T-helper 1 cell treated with Interleukin-12 subunit alpha and Interleukin-12 subunit beta and Interleukin-4 antibody, amounts not matched to agents 30 μg/mL and 1 μg/mL, for 36 hours (primary cell): Measurements from ENCODE around the gene SET.
A peak's percentile ranks its signal among the peaks of the same experiment; 100 is the strongest.
"Not testable (repeated sequence)": the region's sequence is repeated elsewhere in the genome, so short reads cannot be mapped to it uniquely, and the experiment has no call there.

ENCODE experiments used
- H3K27ac Mint-ChIP-seq: one replicate; pipeline ENCODE4 v1.8.0; 2021; ENCODE audit warnings: mild to moderate bottlenecking, mixed read lengths
- H3K27me3 Mint-ChIP-seq: one replicate; pipeline ENCODE4 v1.8.0; 2021; ENCODE audit warnings: low read depth, mixed read lengths
- H3K36me3 Mint-ChIP-seq: one replicate; pipeline ENCODE4 v1.8.0; 2021; ENCODE audit warnings: low read depth, mixed read lengths
- H3K4me1 Mint-ChIP-seq: one replicate; pipeline ENCODE4 v1.8.0; 2021; ENCODE audit warnings: low read depth, mixed read lengths
- H3K4me3 Mint-ChIP-seq: one replicate; pipeline ENCODE4 v1.8.0; 2021; ENCODE audit warnings: mild to moderate bottlenecking, moderate library complexity, mixed read lengths
- H3K9me3 Mint-ChIP-seq: one replicate; pipeline ENCODE4 v1.8.0; 2021; ENCODE audit warnings: mixed read lengths

The SET gene

DNA sequence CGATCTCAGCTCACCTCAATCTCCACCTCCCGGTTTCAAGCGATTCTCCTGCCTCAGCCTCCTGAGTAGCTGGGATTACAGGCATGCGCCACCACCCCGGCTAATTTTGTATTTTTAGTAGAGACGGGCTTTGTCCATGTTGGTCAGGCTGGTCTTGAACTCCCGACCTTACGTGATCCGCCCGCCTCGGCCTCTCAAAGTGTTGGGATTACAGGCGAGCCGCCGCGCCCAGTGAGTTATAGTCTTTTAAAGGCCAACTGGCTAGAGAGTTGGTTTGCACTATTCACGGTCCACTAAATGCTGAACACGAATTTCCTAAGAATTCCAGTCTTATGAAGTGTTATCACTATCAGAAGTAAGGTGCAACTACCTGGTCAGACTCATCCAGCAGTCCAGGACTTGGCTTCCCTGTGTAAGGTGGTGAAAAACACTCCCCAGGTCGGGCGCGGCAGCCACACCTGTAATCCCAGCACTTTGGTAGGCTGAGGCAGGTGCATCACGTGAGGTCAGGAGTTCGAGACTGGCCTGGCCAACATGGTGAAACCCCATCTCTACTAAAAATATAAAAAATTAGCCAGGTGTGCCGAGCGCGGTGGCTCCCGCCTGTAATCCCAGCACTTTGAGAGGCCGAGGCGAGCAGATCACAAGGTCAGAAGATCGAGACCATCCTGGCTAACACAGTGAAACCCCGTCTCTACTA, 10.2 kb downstream of the SET start:
- peaks cover 19% of the 10 kb centered on the region for H3K36me3 Mint-ChIP-seq
- not testable (repeated sequence) for H3K4me1 Mint-ChIP-seq, H3K9me3 Mint-ChIP-seq, H3K27me3 Mint-ChIP-seq, H3K27ac Mint-ChIP-seq, H3K4me3 Mint-ChIP-seq

DNA sequence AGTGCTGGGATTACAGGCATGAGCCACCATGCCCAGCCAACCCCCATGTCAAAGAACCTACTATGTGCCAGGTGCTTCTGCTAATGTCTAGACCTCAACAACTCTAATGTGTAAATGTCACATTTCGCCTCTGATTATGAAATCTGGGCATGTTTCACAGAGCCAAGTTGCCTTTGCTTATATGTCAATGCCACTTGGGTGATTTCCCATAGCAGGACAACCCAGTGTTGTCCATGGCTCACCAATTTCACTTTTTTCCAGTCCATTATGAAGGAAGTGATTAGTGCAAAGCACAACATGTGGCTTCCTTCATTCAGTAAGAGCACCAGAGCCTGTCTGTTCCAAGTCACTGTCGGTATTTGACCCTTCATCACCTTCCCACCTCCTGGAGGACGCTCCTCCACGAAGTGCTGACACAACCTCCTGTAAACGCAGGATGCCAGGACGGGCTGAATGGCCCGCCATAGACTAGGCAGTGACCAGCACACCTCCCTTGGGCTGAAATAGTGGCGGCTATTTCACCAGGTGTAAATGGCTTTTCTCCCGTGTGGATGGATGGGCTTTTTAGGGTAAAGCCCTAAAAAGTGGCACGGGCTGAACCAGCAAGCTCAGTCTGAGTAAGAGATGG, 12.3 kb downstream of the SET start:
- peak overlapping the region; percentile 96 for H3K4me3 Mint-ChIP-seq
- H3K27ac Mint-ChIP-seq: no peak overlapping the region
- H3K36me3 Mint-ChIP-seq: peaks cover 7% of the 10 kb centered on the region
- H3K27me3 Mint-ChIP-seq: no peaks in the 10 kb centered on the region
- H3K4me1 Mint-ChIP-seq: peaks cover 7% of the 10 kb centered on the region
- H3K9me3 Mint-ChIP-seq: no peaks in the 10 kb centered on the region

DNA sequence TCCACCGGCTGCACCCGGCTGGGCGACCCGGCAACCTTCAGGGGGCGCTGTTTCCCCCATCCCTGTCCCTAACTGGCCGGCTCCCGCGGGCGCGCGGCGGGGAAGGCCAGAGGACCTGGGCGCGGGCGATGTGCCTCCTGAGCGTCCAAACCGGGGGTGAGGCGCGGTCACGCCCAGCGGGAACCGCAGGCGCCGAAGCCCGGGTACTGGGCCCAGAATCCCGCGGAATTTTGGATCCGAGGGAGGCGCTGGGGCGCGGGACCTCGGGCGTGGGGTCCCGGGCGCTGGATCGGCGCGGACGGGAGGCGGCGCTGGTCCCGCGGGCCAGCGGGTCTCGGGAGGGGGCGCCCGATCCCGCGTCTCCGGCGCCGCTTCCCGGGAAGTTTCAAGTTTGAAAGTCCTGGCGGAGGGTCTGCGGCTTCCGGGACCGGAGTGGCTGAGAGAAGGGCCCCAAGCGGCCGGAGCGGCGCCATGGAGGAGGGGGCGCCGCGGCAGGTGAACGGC, 13.5 kb downstream of the SET start, which contains the start of gene PKN3:
TSS of gene PKN3 (plus strand) at position 59 of the 504 bp plus-strand sequence. CDS start at position 472, 413 bp downstream.
- no peaks in the 10 kb centered on the region for H3K9me3 Mint-ChIP-seq
- no peaks in the 10 kb centered on the region for H3K36me3 Mint-ChIP-seq
- peaks cover 7% of the 10 kb centered on the region for H3K4me1 Mint-ChIP-seq
- no peaks in the 10 kb centered on the region for H3K27me3 Mint-ChIP-seq
- peak within 1 kb of the TSS; percentile 96 for H3K4me3 Mint-ChIP-seq
- peak within 1 kb of the TSS; percentile 72 for H3K27ac Mint-ChIP-seq

DNA sequence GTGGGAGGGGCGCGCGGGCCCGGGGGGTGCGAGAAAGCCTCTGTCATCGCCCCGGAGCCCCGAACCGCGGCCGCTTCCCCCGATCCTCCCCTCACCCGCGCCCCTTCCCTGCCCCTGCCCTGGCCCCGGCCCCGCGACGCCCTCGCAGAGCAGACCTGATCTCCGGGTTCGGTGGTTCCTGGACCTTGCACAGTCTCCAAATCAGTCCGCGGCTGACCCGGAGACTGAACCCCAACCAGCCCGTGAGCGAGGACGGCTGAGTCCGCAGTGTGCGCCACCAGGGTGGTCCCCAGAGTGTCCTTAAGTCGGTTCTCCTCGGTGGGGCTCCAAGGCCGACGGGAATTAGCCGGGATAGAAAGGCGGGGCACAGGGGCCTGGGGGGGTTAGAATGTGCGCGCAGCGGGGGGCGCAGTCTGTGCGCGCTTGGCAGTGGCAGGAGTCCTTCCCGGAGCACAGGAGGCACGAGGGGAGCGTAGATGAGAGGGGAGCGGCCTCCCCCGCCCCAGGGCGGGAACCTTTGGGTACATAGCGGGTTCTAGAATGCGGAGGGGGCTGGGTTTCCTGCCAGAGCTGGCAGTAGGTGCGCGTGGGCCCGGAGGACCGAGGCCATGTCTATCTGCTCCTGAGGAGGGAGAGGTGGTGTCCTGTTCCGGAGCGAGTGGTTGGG, 14.1 kb downstream of the SET start:
- no peaks in the 10 kb centered on the region for H3K27me3 Mint-ChIP-seq

DNA sequence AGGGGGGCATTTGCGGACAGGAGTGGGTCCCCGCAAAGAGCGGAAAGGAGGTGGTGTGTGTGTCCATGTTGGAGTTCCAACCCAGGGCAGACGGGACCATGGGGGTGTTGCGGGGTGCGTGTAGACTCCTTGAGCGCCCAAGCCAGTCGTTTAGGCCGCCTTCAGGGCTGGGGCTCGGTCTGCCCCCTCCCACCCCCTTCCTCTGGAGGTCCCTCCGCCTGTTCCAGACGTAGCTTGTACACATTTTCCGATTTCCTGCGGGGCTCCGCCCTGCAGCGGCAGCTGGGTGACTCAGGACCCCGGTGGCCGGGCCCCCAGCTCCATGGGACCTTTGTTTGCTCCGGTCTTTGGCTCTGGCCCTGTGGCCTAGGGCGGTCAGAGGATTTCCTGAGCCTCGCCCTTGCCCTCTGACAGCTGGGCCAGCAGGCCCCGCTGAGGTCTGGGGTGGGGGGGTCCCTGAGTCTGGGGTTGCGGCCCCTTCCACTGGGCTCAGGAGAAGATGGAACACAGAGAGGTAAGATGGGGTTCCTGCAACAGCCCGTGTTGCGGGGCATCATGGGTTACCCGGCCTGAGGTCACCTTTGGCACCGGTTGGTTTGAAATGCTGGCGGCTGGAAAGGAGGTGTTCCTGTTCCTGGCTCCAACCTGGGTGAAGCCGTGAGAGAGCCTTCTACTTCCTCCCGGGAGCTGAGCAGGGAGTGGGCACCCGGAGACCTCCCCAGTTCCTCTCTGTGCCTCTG, 14.8 kb downstream of the SET start:
- Mint-ChIP-seq H3K4me3 (peak overlapping the region; percentile 75), H3K4me1 (peaks cover 7% of the 10 kb centered on the region), H3K27me3 (no peaks in the 10 kb centered on the region), H3K9me3 (no peaks in the 10 kb centered on the region), H3K36me3 (no peaks in the 10 kb centered on the region), H3K27ac (peak overlapping the region; percentile 66)

More for the DNA sequence above, 14.1 kb downstream of the SET start:
- H3K9me3 Mint-ChIP-seq: no peaks in the 10 kb centered on the region
- H3K4me1 Mint-ChIP-seq: peaks cover 7% of the 10 kb centered on the region
- H3K4me3 Mint-ChIP-seq: peak overlapping the region; percentile 75
- no peaks in the 10 kb centered on the region for H3K36me3 Mint-ChIP-seq
- H3K27ac Mint-ChIP-seq: peak overlapping the region; percentile 66

DNA sequence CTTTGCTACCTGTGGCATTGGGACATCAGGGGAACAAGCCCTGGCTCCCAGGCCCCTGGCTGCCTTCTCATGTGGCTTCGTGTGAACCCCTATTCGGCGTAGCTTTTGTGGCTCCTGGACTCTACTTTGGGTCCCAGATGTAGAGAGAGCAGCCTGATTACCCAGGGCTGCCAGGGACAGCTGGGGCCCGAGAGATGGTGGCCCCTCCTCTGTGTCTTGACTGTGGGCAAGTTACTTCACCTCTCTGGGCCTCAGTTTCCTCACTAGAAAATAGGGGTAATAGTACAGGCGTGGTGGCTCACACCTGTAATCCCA, 15.3 kb downstream of the SET start:
- Mint-ChIP-seq H3K4me1 (peaks cover 7% of the 10 kb centered on the region), H3K27ac (no peak overlapping the region), H3K9me3 (no peaks in the 10 kb centered on the region), H3K4me3 (no peak overlapping the region), H3K27me3 (no peaks in the 10 kb centered on the region), H3K36me3 (no peaks in the 10 kb centered on the region)

DNA sequence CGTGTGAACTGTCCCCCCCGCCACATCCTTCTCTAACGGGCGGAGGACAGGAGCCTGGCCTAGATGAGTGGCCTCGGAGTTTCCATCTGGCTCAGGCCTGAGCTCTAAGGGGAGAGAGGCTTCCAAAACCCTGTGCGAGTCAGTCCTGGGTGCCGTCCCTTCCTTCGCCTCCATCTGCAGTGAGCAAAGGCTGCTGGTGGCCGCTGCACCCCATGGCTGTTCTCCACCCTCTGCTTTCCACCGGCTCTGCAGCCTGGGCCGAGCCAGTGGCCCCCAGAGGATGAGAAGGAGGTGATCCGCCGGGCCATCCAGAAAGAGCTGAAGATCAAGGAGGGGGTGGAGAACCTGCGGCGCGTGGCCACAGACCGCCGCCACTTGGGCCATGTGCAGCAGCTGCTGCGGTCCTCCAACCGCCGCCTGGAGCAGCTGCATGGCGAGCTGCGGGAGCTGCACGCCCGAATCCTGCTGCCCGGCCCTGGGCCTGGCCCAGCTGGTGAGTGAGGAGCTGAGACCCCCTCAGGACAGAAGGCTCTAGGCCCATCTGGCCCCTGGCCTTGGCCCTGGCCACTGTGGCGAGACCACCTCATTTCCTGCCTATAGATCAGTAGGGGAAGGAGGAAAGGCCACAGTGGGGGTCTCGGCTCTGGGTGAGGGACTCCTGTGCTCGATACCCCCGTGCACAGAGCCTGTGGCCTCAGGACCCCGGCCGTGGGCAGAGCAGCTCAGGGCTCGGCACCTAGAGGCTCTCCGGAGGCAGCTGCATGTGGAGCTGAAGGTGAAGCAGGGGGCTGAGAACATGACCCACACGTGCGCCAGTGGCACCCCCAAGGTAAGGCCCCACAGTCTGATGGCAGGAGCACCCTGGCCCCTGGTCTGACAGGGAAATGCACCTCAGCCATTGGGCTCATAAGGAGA, 16.3 kb downstream of the SET start:
- no peak overlapping the region for H3K4me3 Mint-ChIP-seq
- H3K27ac Mint-ChIP-seq: no peak overlapping the region

DNA sequence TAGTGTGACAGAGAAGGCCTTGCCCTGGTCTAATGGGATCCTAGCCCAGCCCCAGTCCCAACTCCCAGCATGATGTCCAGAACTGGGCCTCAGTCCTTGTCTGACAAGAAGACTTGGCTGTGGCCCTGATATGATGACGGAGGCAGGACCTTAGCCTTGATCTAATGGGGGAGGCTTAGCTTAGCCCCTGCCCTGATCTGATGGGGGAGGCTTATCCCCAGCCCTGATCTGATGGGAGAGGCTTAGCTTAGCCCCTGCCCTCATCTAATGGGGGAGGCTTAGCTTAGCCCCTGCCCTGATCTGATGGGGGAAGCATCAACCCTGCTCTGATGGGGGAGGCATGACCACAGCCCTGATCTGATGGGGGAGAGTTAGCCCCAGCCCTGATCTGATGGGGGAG, 17.0 kb downstream of the SET start:
- no peaks in the 10 kb centered on the region for H3K9me3 Mint-ChIP-seq
- H3K4me1 Mint-ChIP-seq: peaks cover 7% of the 10 kb centered on the region
- no peak overlapping the region for H3K4me3 Mint-ChIP-seq
- no peak overlapping the region for H3K27ac Mint-ChIP-seq
- H3K36me3 Mint-ChIP-seq: no peaks in the 10 kb centered on the region
- no peaks in the 10 kb centered on the region for H3K27me3 Mint-ChIP-seq

More for the DNA sequence above, 16.3 kb downstream of the SET start:
- H3K36me3 Mint-ChIP-seq: no peaks in the 10 kb centered on the region
- no peaks in the 10 kb centered on the region for H3K9me3 Mint-ChIP-seq
- H3K27me3 Mint-ChIP-seq: no peaks in the 10 kb centered on the region
- peaks cover 7% of the 10 kb centered on the region for H3K4me1 Mint-ChIP-seq

DNA sequence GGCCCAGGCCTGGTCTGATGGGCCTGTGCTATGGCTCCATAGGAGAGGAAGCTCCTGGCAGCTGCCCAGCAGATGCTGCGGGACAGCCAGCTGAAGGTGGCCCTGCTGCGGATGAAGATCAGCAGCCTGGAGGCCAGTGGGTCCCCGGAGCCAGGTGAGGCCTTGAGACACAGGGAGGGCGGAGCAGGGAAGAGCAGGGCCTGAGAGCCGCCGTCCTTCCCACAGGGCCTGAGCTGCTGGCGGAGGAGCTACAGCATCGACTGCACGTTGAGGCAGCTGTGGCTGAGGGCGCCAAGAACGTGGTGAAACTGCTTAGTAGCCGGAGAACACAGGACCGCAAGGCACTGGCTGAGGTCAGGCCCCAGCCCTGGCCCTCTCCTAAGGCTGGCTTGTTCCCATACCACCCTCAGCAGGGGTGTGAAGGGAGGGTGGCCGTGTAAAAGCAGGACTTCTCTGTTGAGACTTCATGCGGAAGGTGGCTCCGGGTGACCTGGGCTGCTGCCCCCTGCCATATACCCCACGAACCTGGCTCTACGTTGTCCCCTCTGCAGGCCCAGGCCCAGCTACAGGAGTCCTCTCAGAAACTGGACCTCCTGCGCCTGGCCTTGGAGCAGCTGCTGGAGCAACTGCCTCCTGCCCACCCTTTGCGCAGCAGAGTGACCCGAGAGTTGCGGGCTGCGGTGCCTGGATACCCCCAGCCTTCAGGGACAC, 17.8 kb downstream of the SET start:
- H3K9me3 Mint-ChIP-seq: no peaks in the 10 kb centered on the region
- no peaks in the 10 kb centered on the region for H3K27me3 Mint-ChIP-seq
- H3K36me3 Mint-ChIP-seq: no peaks in the 10 kb centered on the region
- H3K4me3 Mint-ChIP-seq: no peak overlapping the region
- no peak overlapping the region for H3K27ac Mint-ChIP-seq
- peaks cover 2% of the 10 kb centered on the region for H3K4me1 Mint-ChIP-seq

DNA sequence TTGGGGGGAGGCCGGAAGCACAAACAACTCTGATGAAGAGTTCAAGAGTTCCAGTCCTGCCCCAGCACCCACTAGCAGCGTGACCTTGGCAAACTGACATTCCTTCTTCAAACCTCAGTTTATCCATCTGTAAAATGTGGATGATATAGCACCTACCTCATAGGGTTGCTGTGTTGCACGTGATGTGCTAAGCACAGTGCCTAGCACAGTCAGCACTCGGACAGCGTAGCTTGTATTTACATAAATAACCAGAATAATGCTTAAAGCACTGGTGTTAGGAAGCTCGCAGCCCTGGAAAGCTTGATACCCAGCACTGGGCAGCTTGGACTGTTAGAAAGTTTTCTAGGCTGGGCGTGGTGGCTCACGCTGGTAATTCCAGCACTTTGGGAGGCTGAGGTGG, 18.4 kb downstream of the SET start:
- no peak overlapping the region for H3K4me3 Mint-ChIP-seq
- no peaks in the 10 kb centered on the region for H3K4me1 Mint-ChIP-seq

DNA sequence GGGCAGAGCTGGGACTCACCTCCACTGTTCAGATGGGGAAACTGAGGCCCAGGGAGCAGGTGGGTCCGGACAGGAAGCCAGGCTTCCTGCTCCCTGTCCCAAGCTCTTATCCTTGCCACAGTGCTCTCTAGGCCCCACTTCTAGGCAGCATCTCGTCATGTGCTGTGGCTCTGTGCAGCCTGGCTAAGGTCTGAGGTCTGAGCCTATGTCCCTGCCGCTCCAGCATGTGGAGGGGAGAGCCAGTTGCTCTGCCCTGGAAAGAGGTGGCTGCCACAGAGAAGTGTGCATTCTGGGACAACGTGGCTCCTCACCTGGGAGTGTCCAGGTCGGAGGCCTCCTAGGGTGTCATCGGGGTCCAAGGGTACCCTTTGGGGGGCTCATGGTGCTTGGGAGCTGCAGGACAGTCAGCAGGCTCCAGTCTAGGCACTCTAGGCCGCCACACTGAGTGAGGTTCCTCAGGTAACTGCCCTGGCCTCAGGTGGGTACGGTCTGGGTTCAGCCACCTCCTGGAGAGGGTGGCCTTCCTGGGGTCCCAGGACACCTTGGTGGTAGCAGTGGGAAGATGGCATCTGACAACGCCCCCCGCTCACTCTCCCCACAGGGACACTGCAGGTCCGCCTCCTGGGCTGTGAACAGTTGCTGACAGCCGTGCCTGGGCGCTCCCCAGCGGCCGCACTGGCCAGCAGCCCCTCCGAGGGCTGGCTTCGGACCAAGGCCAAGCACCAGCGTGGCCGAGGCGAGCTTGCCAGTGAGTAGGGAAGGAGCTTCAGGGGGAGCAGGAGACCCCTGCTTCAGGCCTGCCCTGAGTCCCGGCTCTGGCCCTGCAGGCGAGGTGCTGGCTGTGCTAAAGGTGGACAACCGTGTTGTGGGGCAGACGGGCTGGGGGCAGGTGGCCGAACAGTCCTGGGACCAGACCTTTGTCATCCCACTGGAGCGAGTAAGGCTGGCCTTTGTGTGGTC, 23.7 kb downstream of the SET start:
- no peaks in the 10 kb centered on the region for H3K36me3 Mint-ChIP-seq

More for the DNA sequence above, 18.4 kb downstream of the SET start:
- H3K27me3 Mint-ChIP-seq: no peaks in the 10 kb centered on the region
- H3K36me3 Mint-ChIP-seq: no peaks in the 10 kb centered on the region
- H3K27ac Mint-ChIP-seq: no peak overlapping the region
- H3K9me3 Mint-ChIP-seq: no peaks in the 10 kb centered on the region

DNA sequence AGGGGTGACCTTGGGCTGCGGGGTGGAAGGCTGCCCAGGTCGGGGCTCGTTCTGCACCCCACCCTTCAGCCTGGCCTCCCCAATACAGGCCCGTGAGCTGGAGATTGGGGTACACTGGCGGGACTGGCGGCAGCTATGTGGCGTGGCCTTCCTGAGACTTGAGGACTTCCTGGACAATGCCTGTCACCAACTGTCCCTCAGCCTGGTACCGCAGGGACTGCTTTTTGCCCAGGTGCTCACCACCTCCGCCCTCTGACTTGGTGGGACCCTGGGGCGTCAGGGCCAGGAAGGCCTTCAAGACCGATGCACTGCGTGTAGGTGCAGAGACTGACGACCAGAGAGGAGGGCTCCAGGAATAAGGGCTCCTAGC, 24.4 kb downstream of the SET start:
- Mint-ChIP-seq H3K9me3 (no peaks in the 10 kb centered on the region), H3K4me3 (no peak overlapping the region), H3K27me3 (no peaks in the 10 kb centered on the region), H3K4me1 (no peaks in the 10 kb centered on the region), H3K27ac (no peak overlapping the region), H3K36me3 (no peaks in the 10 kb centered on the region)

More for the DNA sequence above, 23.7 kb downstream of the SET start:
- Mint-ChIP-seq H3K4me3 (no peak overlapping the region), H3K9me3 (no peaks in the 10 kb centered on the region), H3K27ac (no peak overlapping the region), H3K4me1 (no peaks in the 10 kb centered on the region), H3K27me3 (no peaks in the 10 kb centered on the region)
